ENCODE results near the gene RIMBP2.

Gene RIMBP2

GRCh38 chr12:130465046-130465445 lies 251.1 kb downstream of the RIMBP2 start:
- Histone ChIP-seq H3K36me3 (ENCODE audit: insufficient read depth) (no peaks in the 10 kb centered on the region), H3K27me3 (ENCODE audit: insufficient read depth, low read depth) (no peaks in the 10 kb centered on the region), H3K27ac (no peak overlapping the region), H3K4me1 (ENCODE audit: low read depth, poor library complexity, severe bottlenecking) (no peaks in the 10 kb centered on the region), H3K79me2 (ENCODE audit: insufficient read depth, low read depth) (no peaks in the 10 kb centered on the region), H2AFZ (ENCODE audit: low read depth) (no peak overlapping the region), H3K9ac (no peak overlapping the region), H4K20me1 (ENCODE audit: insufficient read depth) (no peaks in the 10 kb centered on the region), H3K4me3 (IDR thresholded peaks at IDR 0.05; ENCODE audit: insufficient read depth, low read depth, low read length) (no peak overlapping the region), H3K4me2 (no peak overlapping the region)
- TF ChIP-seq CTCF (conservative IDR thresholded peaks at IDR 0.05; ENCODE audit: low read depth, low read length): no peak

GRCh38 chr12:130463818-130464670 lies 252.1 kb downstream of the RIMBP2 start:
- Histone ChIP-seq H3K4me2 (no peak overlapping the region), H4K20me1 (ENCODE audit: insufficient read depth) (no peaks in the 10 kb centered on the region), H3K27ac (no peak overlapping the region), H3K9ac (no peak overlapping the region), H3K79me2 (ENCODE audit: insufficient read depth, low read depth) (no peaks in the 10 kb centered on the region), H2AFZ (ENCODE audit: low read depth) (no peak overlapping the region), H3K4me3 (IDR thresholded peaks at IDR 0.05; ENCODE audit: insufficient read depth, low read depth, low read length) (no peak overlapping the region), H3K36me3 (ENCODE audit: insufficient read depth) (no peaks in the 10 kb centered on the region), H3K27me3 (ENCODE audit: insufficient read depth, low read depth) (no peaks in the 10 kb centered on the region), H3K4me1 (ENCODE audit: low read depth, poor library complexity, severe bottlenecking) (no peaks in the 10 kb centered on the region)
- no peak for TF ChIP-seq CTCF (conservative IDR thresholded peaks at IDR 0.05; ENCODE audit: low read depth, low read length)

GRCh38 chr12:130463275-130463658 lies 252.8 kb downstream of the RIMBP2 start:
- Histone ChIP-seq H3K79me2 (ENCODE audit: insufficient read depth, low read depth) (no peaks in the 10 kb centered on the region), H3K4me3 (IDR thresholded peaks at IDR 0.05; ENCODE audit: insufficient read depth, low read depth, low read length) (no peak overlapping the region), H3K27ac (no peak overlapping the region), H4K20me1 (ENCODE audit: insufficient read depth) (no peaks in the 10 kb centered on the region), H3K9ac (no peak overlapping the region), H3K4me2 (no peak overlapping the region), H3K36me3 (ENCODE audit: insufficient read depth) (no peaks in the 10 kb centered on the region), H3K27me3 (ENCODE audit: insufficient read depth, low read depth) (no peaks in the 10 kb centered on the region), H3K4me1 (ENCODE audit: low read depth, poor library complexity, severe bottlenecking) (no peaks in the 10 kb centered on the region), H2AFZ (ENCODE audit: low read depth) (no peak overlapping the region)
- TF ChIP-seq CTCF (conservative IDR thresholded peaks at IDR 0.05; ENCODE audit: low read depth, low read length): no peak

GRCh38 chr12:130462558-130463274 lies 253.4 kb downstream of the RIMBP2 start:
- Histone ChIP-seq H3K27me3 (ENCODE audit: insufficient read depth, low read depth) (no peaks in the 10 kb centered on the region), H3K4me1 (ENCODE audit: low read depth, poor library complexity, severe bottlenecking) (no peaks in the 10 kb centered on the region), H3K79me2 (ENCODE audit: insufficient read depth, low read depth) (no peaks in the 10 kb centered on the region), H4K20me1 (ENCODE audit: insufficient read depth) (no peaks in the 10 kb centered on the region), H3K4me3 (IDR thresholded peaks at IDR 0.05; ENCODE audit: insufficient read depth, low read depth, low read length) (no peak overlapping the region), H3K27ac (no peak overlapping the region), H2AFZ (ENCODE audit: low read depth) (no peak overlapping the region), H3K9ac (no peak overlapping the region), H3K4me2 (no peak overlapping the region), H3K36me3 (ENCODE audit: insufficient read depth) (no peaks in the 10 kb centered on the region)
- no peak for TF ChIP-seq CTCF (conservative IDR thresholded peaks at IDR 0.05; ENCODE audit: low read depth, low read length)
